Measurements from ENCODE around the gene KRTAP5-5. TPM values are rescaled to one million over a fixed set of nuclear protein-coding genes. Genes with fewer than 3 reads are reported as not detected.

Gene KRTAP5-5
- total and polyA plus RNA-seq, 10 of the 15 experiments (the other 5 are each of a cell fraction or from before 2014, with no cell fraction given), result not detected

DNA sequence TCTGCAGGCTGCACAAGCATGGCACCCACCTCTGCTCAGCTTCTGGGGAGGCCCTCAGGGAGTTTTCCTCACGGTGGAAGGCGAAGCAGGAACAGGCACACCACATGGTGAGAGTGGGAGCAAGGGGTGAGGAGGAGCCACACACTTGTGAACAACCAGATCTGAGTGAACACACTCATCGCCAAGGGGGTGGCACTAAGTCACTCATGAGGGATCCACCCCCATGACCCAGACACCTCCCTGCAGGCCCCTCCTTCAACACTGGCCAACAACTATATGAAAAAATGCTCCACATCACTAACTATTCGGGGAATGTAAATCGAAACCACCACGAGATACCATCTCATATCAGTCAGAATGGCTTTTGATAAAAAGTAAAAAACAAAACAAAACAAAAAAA is 30.8 kb upstream of the KRTAP5-5 start:
- POLR2A ChIA-PET, result no interaction called here
- Histone ChIP-seq H3K27me3 (replicated peaks in 1 of 2; ENCODE audit: control insufficient read depth in 2 of 2, insufficient read depth in 2 of 2, low read length in 1 of 2) (no peaks in the 10 kb centered on the region; a peak in 2 of 4 replicates), H3K4me3 (no peak overlapping the region), H3K9me3 (replicated peaks; ENCODE audit: control insufficient read depth, insufficient read depth, low read length) (no peaks in the 10 kb centered on the region), H3K4me1 (ENCODE audit: control insufficient read depth, insufficient read depth, low read length) (no peaks in the 10 kb centered on the region), H3K79me2 (ENCODE audit: control insufficient read depth, insufficient read depth, low read length) (no peaks in the 10 kb centered on the region), H3K4me2 (ENCODE audit: control insufficient read depth, insufficient read depth) (no peak overlapping the region), H3K27ac (ENCODE audit: control insufficient read depth, insufficient read depth) (no peak overlapping the region), H3K9ac (ENCODE audit: control insufficient read depth, insufficient read depth, low read length) (no peak overlapping the region), H4K20me1 (ENCODE audit: control insufficient read depth, insufficient read depth) (no peaks in the 10 kb centered on the region), H2AFZ (ENCODE audit: control insufficient read depth, low read depth, low read length) (no peak overlapping the region), H3K36me3 (ENCODE audit: control insufficient read depth in 2 of 2, insufficient read depth in 2 of 2, low read length in 1 of 2) (no peaks in the 10 kb centered on the region)
- RAD21 ChIA-PET (ENCODE audit: unreplicated experiment), result no interaction called here
- TF ChIP-seq JUND (IDR thresholded peaks at IDR 0.05; ENCODE audit: low read depth, low read length) (no peak), CBFB (IDR thresholded peaks at IDR 0.05; ENCODE audit: low read depth) (no peak), GATAD2B (conservative IDR thresholded peaks at IDR 0.05; ENCODE audit: low read depth) (no peak), EGR1 (IDR thresholded peaks at IDR 0.05; ENCODE audit: borderline replicate concordance in 1 of 2, low read depth in 2 of 2, low read length in 2 of 2) (no peak), STAT3 (IDR thresholded peaks at IDR 0.05; ENCODE audit: low read depth, low read length) (no peak), FOS (IDR thresholded peaks at IDR 0.05; ENCODE audit: borderline replicate concordance, extremely low read depth, insufficient read length) (no peak), CHD4 (IDR thresholded peaks at IDR 0.05) (no peak), YBX1 (IDR thresholded peaks at IDR 0.05) (no peak), WRNIP1 (IDR thresholded peaks at IDR 0.05; ENCODE audit: borderline replicate concordance, low read depth, low read length) (no peak), BHLHE40 (IDR thresholded peaks at IDR 0.05; ENCODE audit: borderline replicate concordance in 1 of 2, low read depth in 2 of 2, low read length in 1 of 2) (no peak), NFYA (IDR thresholded peaks at IDR 0.05; ENCODE audit: borderline replicate concordance, low read depth, low read length) (no peak), SREBF1 (IDR thresholded peaks at IDR 0.05; ENCODE audit: low read length) (no peak), ZZZ3 (IDR thresholded peaks at IDR 0.05; ENCODE audit: control insufficient read depth, insufficient read length, low read depth) (no peak), EED (IDR thresholded peaks at IDR 0.05; ENCODE audit: low read depth) (no peak), FOXK2 (IDR thresholded peaks at IDR 0.05) (no peak), SP1 (IDR thresholded peaks at IDR 0.05; ENCODE audit: low read depth, low read length) (no peak), MXI1 (IDR thresholded peaks at IDR 0.05; ENCODE audit: low read depth, low read length) (no peak), IRF3 (IDR thresholded peaks at IDR 0.05) (no peak)
- TF ChIP-seq, protein P1, sequence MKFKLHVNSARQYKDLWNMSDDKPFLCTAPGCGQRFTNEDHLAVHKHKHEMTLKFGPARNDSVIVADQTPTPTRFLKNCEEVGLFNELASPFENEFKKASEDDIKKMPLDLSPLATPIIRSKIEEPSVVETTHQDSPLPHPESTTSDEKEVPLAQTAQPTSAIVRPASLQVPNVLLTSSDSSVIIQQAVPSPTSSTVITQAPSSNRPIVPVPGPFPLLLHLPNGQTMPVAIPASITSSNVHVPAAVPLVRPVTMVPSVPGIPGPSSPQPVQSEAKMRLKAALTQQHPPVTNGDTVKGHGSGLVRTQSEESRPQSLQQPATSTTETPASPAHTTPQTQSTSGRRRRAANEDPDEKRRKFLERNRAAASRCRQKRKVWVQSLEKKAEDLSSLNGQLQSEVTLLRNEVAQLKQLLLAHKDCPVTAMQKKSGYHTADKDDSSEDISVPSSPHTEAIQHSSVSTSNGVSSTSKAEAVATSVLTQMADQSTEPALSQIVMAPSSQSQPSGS (IDR thresholded peaks at IDR 0.05; ENCODE audit: low read length), result no peak
- TF ChIP-seq, protein P2, sequence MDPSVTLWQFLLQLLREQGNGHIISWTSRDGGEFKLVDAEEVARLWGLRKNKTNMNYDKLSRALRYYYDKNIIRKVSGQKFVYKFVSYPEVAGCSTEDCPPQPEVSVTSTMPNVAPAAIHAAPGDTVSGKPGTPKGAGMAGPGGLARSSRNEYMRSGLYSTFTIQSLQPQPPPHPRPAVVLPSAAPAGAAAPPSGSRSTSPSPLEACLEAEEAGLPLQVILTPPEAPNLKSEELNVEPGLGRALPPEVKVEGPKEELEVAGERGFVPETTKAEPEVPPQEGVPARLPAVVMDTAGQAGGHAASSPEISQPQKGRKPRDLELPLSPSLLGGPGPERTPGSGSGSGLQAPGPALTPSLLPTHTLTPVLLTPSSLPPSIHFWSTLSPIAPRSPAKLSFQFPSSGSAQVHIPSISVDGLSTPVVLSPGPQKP (IDR thresholded peaks at IDR 0.05; ENCODE audit: low read depth, low read length), result no peak
- no TSS peak for BruUV-seq (replicated peaks)
- intact Hi-C loops (cut with micrococcal nuclease; ENCODE audit: unreplicated experiment), result no loop called here
- DNase-seq (ENCODE audit: low read depth, low spot score) (no peak), ATAC-seq (no peak), FAIRE-seq (no peak)
- SMC1A ChIA-PET (ENCODE audit: uncharacterized antibody, unreplicated experiment), result interaction anchor here (1.8 kb wide), 1 partner anchor 28 kb away, joined by 4 read pairs; no protein-coding TSS in a partner anchor
- 20% methylated on average over 6 of the region's 6 CpGs for WGBS (ENCODE audit: insufficient coverage, insufficient replicate concordance, low lambda C conversion rate, missing lambda C conversion rate)
- in situ Hi-C loops (cut with MboI), result no loop called here
- CTCF ChIA-PET, result interaction anchor here (1.2 kb wide), 1 partner anchor 15 kb away, joined by 3 read pairs; no protein-coding TSS in a partner anchor
